Measurements from ENCODE around the gene MYL10. TPM values are rescaled to one million over a fixed set of nuclear protein-coding genes. Genes with fewer than 3 reads are reported as not detected.

MYL10 gene
- total RNA-seq, 1 donor from 2014 or later = not detected

- peaks cover 8% of the 10 kb centered on the region for H3K4me1 Mint-ChIP-seq (ENCODE audit: unreplicated experiment)
Observed at GRCh38 chr7:101565601-101566209, 63.4 kb downstream of the MYL10 start.

GRCh38 chr7:101564778-101565211 lies 64.3 kb downstream of the MYL10 start:
- H3K4me3 Mint-ChIP-seq = no peak overlapping the region
- H3K4me1 Mint-ChIP-seq (ENCODE audit: unreplicated experiment) = peaks cover 8% of the 10 kb centered on the region

More at GRCh38 chr7:101565601-101566209, 63.4 kb downstream of the MYL10 start:
- Mint-ChIP-seq H3K27me3 (peaks cover 16% of the 10 kb centered on the region), H3K27ac (no peak overlapping the region), H3K36me3 (no peaks in the 10 kb centered on the region), H3K9me3 (peaks cover 2% of the 10 kb centered on the region), H3K4me3 (no peak overlapping the region)
- no peak for TF ChIP-seq CTCF (conservative IDR thresholded peaks at IDR 0.05)
- DNase-seq (ENCODE audit: extremely low spot score, unreplicated experiment) = no peak

GRCh38 chr7:101563943-101564777 lies 64.9 kb downstream of the MYL10 start:
- Mint-ChIP-seq H3K9me3 (no peaks in the 10 kb centered on the region), H3K4me3 (no peak overlapping the region), H3K4me1 (ENCODE audit: unreplicated experiment) (peaks cover 8% of the 10 kb centered on the region), H3K27ac (peak overlapping the region; percentile 50), H3K36me3 (no peaks in the 10 kb centered on the region), H3K27me3 (peaks cover 16% of the 10 kb centered on the region)
- no peak for TF ChIP-seq CTCF (conservative IDR thresholded peaks at IDR 0.05)
- DNase-seq (ENCODE audit: extremely low spot score, unreplicated experiment) = no peak

More at GRCh38 chr7:101564778-101565211, 64.3 kb downstream of the MYL10 start:
- peak overlapping the region; percentile 50 for H3K27ac Mint-ChIP-seq
- DNase-seq (ENCODE audit: extremely low spot score, unreplicated experiment) = no peak
- no peaks in the 10 kb centered on the region for H3K9me3 Mint-ChIP-seq
- peaks cover 16% of the 10 kb centered on the region for H3K27me3 Mint-ChIP-seq
- TF ChIP-seq CTCF (conservative IDR thresholded peaks at IDR 0.05) = no peak
- H3K36me3 Mint-ChIP-seq = no peaks in the 10 kb centered on the region

Other genes starting within 250 kb of the MYL10 start
- gene CUX1, start 188.3 kb upstream of the MYL10 start, total RNA-seq (ENCODE audit: low replicate concordance) = 76.4 and 79.2 TPM in 2 replicates